H1 (cell line): ENCODE results near the gene ZDHHC11B.
"Not testable (repeated sequence)": the region's sequence is repeated elsewhere in the genome, so short reads cannot be mapped to it uniquely, and the experiment has no call there.

ENCODE experiments used
- POLR2AphosphoS5 ChIP-seq: IDR thresholded peaks from 2 replicates; pipeline ENCODE4 v1.6.1; 2011; ENCODE audit warnings: low read depth, low read length
- RAD21 ChIP-seq, 2 experiments: IDR thresholded peaks in 1 of 2; conservative IDR thresholded peaks in 1 of 2; 2 replicates each; pipeline ENCODE4 v1.6.1; 2011; ENCODE audit warnings: low read depth in 2 of 2, low read length in 2 of 2, improper control_type of control experiment in 1 of 2, inconsistent platforms in 1 of 2, mild to moderate bottlenecking in 1 of 2, moderate library complexity in 1 of 2
- SP2 ChIP-seq: IDR thresholded peaks from 2 replicates; pipeline ENCODE4 v1.6.1; 2012; ENCODE audit warnings: mild to moderate bottlenecking, low read length, inconsistent platforms
- TF ChIP-seq, protein P1 (sequence below): IDR thresholded peaks from 2 replicates; pipeline ENCODE4 v1.6.1; 2011; ENCODE audit warnings: low read depth, mild to moderate bottlenecking, low read length; ENCODE audit not compliant: insufficient read depth
- TF ChIP-seq, protein P2 (sequence below), 3 experiments: IDR thresholded peaks; 1 replicate in 2 of 3; 2 replicates in 1 of 3; pipeline versions ENCODE4 v1.5.1 to v1.6.1; 2011; ENCODE audit warnings: low read length in 3 of 3, mild to moderate bottlenecking in 3 of 3, inconsistent platforms in 2 of 3, low read depth in 1 of 3, moderate library complexity in 1 of 3; ENCODE audit not compliant: insufficient read depth in 1 of 3; ENCODE audit errors: control extremely low read depth in 1 of 3
- TF ChIP-seq, protein P3 (sequence below): IDR thresholded peaks from 2 replicates; pipeline ENCODE4 v1.6.1; 2012; ENCODE audit warnings: low read length, inconsistent platforms

DNA sequence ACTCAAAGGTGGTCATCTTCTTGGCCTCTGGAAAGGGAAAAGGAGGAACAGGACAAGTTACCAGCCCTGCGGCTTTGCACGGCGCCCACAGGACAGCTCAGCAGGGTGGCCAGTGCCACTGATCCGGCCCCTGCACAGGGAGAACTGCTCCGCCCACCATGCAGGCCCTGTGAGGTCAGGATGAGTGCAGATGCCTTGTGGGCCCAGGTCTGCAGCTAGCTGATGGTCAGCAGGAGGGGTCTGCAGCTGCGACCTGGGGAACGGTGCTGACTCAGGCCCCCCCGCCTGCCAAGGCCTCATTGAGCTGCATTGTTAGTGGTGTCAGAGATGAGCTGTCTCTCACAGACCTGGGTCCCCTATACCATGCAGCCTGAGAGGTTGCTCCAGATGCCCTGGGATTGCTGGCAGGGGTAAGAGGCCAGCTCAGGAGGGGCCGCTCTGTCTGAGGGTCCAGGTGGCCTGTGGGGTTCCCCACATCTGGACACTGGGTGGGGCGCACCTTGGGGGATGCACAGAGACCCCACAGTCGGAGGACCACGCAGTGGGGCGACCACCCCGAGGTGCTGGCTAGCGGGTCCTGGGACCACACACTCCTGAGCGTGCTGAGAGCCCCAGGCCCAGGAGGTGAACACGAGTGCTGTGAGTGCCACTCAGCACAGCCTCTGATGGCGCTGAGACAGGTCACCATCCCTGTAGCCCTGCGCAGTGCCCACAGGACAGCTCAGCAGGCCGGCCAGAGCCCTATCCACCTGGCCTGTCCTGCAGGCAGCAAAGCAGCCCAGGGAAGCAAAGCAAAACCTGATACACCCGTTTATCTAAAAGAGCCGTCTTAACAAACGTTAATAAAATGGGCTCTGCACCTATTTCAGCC, 39.0 kb downstream of the ZDHHC11B start:
- not testable (repeated sequence) for TF ChIP-seq SP2; RAD21 (IDR thresholded peaks at IDR 0.05 in 1 of 2, conservative IDR thresholded peaks at IDR 0.05 in 1 of 2; ENCODE audit: low read depth in 2 of 2, low read length in 2 of 2); POLR2AphosphoS5
- TF ChIP-seq, protein P1, sequence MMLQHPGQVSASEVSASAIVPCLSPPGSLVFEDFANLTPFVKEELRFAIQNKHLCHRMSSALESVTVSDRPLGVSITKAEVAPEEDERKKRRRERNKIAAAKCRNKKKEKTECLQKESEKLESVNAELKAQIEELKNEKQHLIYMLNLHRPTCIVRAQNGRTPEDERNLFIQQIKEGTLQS: not testable (repeated sequence)
- TF ChIP-seq, protein P2, sequence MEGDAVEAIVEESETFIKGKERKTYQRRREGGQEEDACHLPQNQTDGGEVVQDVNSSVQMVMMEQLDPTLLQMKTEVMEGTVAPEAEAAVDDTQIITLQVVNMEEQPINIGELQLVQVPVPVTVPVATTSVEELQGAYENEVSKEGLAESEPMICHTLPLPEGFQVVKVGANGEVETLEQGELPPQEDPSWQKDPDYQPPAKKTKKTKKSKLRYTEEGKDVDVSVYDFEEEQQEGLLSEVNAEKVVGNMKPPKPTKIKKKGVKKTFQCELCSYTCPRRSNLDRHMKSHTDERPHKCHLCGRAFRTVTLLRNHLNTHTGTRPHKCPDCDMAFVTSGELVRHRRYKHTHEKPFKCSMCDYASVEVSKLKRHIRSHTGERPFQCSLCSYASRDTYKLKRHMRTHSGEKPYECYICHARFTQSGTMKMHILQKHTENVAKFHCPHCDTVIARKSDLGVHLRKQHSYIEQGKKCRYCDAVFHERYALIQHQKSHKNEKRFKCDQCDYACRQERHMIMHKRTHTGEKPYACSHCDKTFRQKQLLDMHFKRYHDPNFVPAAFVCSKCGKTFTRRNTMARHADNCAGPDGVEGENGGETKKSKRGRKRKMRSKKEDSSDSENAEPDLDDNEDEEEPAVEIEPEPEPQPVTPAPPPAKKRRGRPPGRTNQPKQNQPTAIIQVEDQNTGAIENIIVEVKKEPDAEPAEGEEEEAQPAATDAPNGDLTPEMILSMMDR (IDR thresholded peaks at IDR 0.05; ENCODE audit: control extremely low read depth in 1 of 3, insufficient read depth in 1 of 3, low read depth in 1 of 3, low read length in 3 of 3): not testable (repeated sequence)
- TF ChIP-seq, protein P3, sequence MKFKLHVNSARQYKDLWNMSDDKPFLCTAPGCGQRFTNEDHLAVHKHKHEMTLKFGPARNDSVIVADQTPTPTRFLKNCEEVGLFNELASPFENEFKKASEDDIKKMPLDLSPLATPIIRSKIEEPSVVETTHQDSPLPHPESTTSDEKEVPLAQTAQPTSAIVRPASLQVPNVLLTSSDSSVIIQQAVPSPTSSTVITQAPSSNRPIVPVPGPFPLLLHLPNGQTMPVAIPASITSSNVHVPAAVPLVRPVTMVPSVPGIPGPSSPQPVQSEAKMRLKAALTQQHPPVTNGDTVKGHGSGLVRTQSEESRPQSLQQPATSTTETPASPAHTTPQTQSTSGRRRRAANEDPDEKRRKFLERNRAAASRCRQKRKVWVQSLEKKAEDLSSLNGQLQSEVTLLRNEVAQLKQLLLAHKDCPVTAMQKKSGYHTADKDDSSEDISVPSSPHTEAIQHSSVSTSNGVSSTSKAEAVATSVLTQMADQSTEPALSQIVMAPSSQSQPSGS: not testable (repeated sequence)
